ENCODE data around the gene CCDC40. TPM values are rescaled to one million over a fixed set of nuclear protein-coding genes. Genes with fewer than 3 reads are reported as not detected.

CCDC40 gene
- total RNA-seq, 2 experiments from 2014 or later = 2.6 to 2.7 TPM

- CTCF ChIA-PET = interaction anchor here (1.0 to 1.6 kb wide), 4 partner anchors 36 to 120 kb away, joined by 3 to 6 read pairs (median 3); partner anchors contain the start of gene GAA
Measured at GRCh38 chr17:80145076-80146075, 108.9 kb downstream of the CCDC40 start.

GRCh38 chr17:80146121-80147034 lies 109.9 kb downstream of the CCDC40 start:
- CTCF ChIA-PET = interaction anchor here (0.6 to 1.6 kb wide), 5 partner anchors 37 to 119 kb away, joined by 3 to 6 read pairs (median 3); partner anchors contain the start of gene GAA
- POLR2A ChIA-PET = interaction anchor here (0.6 to 1.4 kb wide), 4 partner anchors 27 to 98 kb away, joined by 4 to 15 read pairs (median 5); partner anchors contain the start of gene GAA

More at GRCh38 chr17:80145076-80146075, 108.9 kb downstream of the CCDC40 start:
- POLR2A ChIA-PET = interaction anchor here (0.6 to 1.4 kb wide), 4 partner anchors 26 to 99 kb away, joined by 4 to 15 read pairs (median 5); partner anchors contain the start of gene GAA

- ChIA-PET POLR2A (no interaction called here), CTCF (interaction anchor here (0.6 to 1.7 kb wide), 3 partner anchors 46 to 105 kb away, joined by 3 to 5 read pairs (median 3); partner anchors contain the start of gene GAA)
Measured at GRCh38 chr17:80147035-80147822, 110.8 kb downstream of the CCDC40 start, which contains the start of gene EIF4A3. Gene EIF4A3, minus strand, starts transcription at chr17:80147128. Its CDS starts 167 bp downstream, at chr17:80146961.

Other genes with a start within 250 kb of the CCDC40 start
- 1 to 10 TPM; 3.2 to 3.5 TPM for gene CBX8, start 239.6 kb upstream of the CCDC40 start, total RNA-seq
- 1 to 10 TPM; 8.0 to 10.0 TPM for gene CBX4, start 197.2 kb upstream of the CCDC40 start, total RNA-seq
- gene TBC1D16, start 770 bp upstream of the CCDC40 start, total RNA-seq = 1 to 10 TPM; 6.5 to 6.8 TPM
- gene GAA, start 64.9 kb downstream of the CCDC40 start, total RNA-seq = 10 to 100 TPM; 38.7 to 43.1 TPM
- 100 to 1,000 TPM; 179 to 183 TPM for gene EIF4A3, start 110.5 kb downstream of the CCDC40 start, total RNA-seq
- not detected for gene CARD14, start 133.4 kb downstream of the CCDC40 start, total RNA-seq
- gene SGSH, start 183.7 kb downstream of the CCDC40 start, total RNA-seq = 10 to 100 TPM; 11.3 to 12.2 TPM
- gene SLC26A11, start 183.8 kb downstream of the CCDC40 start, total RNA-seq = 1 to 10 TPM; 4.9 to 7.1 TPM
- gene RNF213, start 224.2 kb downstream of the CCDC40 start, total RNA-seq = 100 to 1,000 TPM; 152 TPM